Aorta (tissue), 5 donors: Measurements from ENCODE around the gene LYRM7. TPM values are rescaled to one million over a fixed set of nuclear protein-coding genes. Genes with fewer than 3 reads are reported as not detected.
"Not testable (repeated sequence)": the region's sequence is repeated elsewhere in the genome, so short reads cannot be mapped to it uniquely, and the experiment has no call there.

Experiments
- ATAC-seq: fragments of 200-7000 bp; cut with Tn5 transposase; one replicate; pipeline ENCODE4 v1.9.1; 2022; ENCODE audit warnings: moderate library complexity; ENCODE audit not compliant: low FRiP score
- DNase-seq, 2 donors: peaks; one replicate each; pipeline ENCODE4 v3.0.0-alpha.2; 2020
- H3K27ac ChIP-seq, 2 donors: one replicate each; pipeline ENCODE4 v1.5.1; 2013; ENCODE audit warnings: low read length in 2 of 2, mild to moderate bottlenecking in 2 of 2, moderate library complexity in 2 of 2, control low read depth in 1 of 2, inconsistent platforms in 1 of 2, low read depth in 1 of 2
- H3K27me3 ChIP-seq, 2 donors: one replicate each; pipeline ENCODE4 v1.6.1; 2013; ENCODE audit warnings: control low read depth in 1 of 2, low read length in 1 of 2, mild to moderate bottlenecking in 1 of 2, moderate library complexity in 1 of 2; ENCODE audit not compliant: insufficient read depth in 2 of 2, control insufficient read depth in 1 of 2
- H3K36me3 ChIP-seq, 2 donors: one replicate each; pipeline ENCODE4 v1.6.1; 2013; ENCODE audit warnings: control low read depth in 1 of 2, low read length in 1 of 2, mild to moderate bottlenecking in 1 of 2; ENCODE audit not compliant: insufficient read depth in 2 of 2, control insufficient read depth in 1 of 2
- H3K4me1 ChIP-seq, 2 donors: one replicate each; pipeline ENCODE4 v1.6.1; 2013; ENCODE audit warnings: low read length in 2 of 2, control low read depth in 1 of 2, mild to moderate bottlenecking in 1 of 2, moderate library complexity in 1 of 2; ENCODE audit not compliant: insufficient read depth in 2 of 2, control insufficient read depth in 1 of 2
- H3K4me3 ChIP-seq, 2 donors: one replicate each; pipeline ENCODE4 v1.5.1; 2013; ENCODE audit warnings: low read length in 2 of 2, control low read depth in 1 of 2, mild to moderate bottlenecking in 1 of 2
- H3K9me3 ChIP-seq: one replicate; pipeline ENCODE4 v1.6.1; 2013; ENCODE audit warnings: mild to moderate bottlenecking, low read length; ENCODE audit not compliant: control insufficient read depth
- WGBS, 2 donors: extraction: QIAGEN DNeasy Blood & Tissue Kit; methylation state at CpG; one replicate each; pipeline ENCODE4 v1.1.7; 2013; 5-methylcytosine and 5-hydroxymethylcytosine counted together
- intact Hi-C, 2 donors: fragments of 100-400 bp; cut with DNase I; formaldehyde crosslinking; loops; one replicate each; pipeline versions ENCODE4 v1.14.2 to v1.15.0; 2022
- polyA plus RNA-seq, 2 donors: library from polyadenylated mRNA; stranded (reverse); fragments of 200-250 nt; gene quantifications; one replicate each; pipeline ENCODE4 v1.2.3, GENCODE V29; 2013
- total RNA-seq, 2 donors: library from RNA; stranded (reverse); fragmentation: NEBNext Ultra II Directional; extraction: Animal tissue kit (Norgen Biotek cat#: 25700); gene quantifications; one replicate each; pipeline ENCODE4 v1.2.1, GENCODE V29; 2021
- donor health status: healthy with polysubstance abuse.
- donor health status: Bipolar disorder and iron deficiency.
- donor health status: DM: no; HTN: no; CAD: no.
- donor health status: DM: no; HTN: no; CAD: no.
- donor health status: DM: yes; HTN: yes; CAD: no.

LYRM7 gene
- total and polyA plus RNA-seq, 4 donors = 4.5 to 12.0 (median 6.1) TPM

DNA sequence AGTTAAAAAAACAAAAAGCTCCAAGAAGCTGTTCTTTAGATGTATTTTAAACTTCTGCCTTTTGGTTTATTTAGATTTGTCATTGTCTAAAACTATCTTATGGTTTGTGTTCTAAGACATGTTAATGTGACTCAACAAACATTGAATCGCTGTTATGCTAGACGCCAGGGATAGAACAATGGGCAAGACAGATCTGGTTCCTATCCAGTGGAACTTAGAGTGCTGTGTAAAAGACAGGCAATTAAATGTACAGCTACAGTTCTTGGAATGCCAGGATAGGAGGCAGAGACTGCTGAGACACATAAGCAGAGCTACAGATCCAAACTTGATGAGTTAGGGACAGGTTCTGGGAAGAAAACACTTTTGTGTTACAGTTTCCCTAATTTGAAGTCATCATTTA is 22.4 kb downstream of the LYRM7 start:
- no peaks in the 10 kb centered on the region for H3K4me1 ChIP-seq
- H3K36me3 ChIP-seq = no peaks in the 10 kb centered on the region
- intact Hi-C loops = no loop called here
- 68 to 76% methylated on average over 2 of the region's 2 CpGs for WGBS, 2 donors
- H3K4me3 ChIP-seq = no peak overlapping the region
- H3K27ac ChIP-seq = no peak overlapping the region
- no peaks in the 10 kb centered on the region for H3K9me3 ChIP-seq
- DNase-seq = no peak
- H3K27me3 ChIP-seq = no peaks in the 10 kb centered on the region
- no peak for ATAC-seq

DNA sequence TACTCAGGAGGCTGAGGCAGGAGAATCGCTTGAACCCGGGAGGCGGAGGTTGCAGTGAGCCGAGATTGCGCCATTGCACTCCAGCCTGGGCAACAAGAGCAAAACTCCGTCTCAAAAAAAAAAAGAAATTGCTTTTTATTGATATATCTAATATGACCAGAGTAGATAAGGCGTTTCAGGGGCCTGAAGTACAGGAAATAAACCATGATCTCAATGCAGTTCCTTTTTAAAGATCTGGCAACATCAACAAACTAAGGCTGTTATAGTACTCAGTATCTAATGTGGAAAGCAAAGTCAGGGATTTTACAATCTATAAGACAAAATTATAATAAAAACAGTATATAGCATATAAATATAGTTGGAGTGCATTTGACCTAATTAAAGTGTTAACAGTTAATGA is 23.2 kb downstream of the LYRM7 start:
- H3K36me3 ChIP-seq, H3K4me1 ChIP-seq, ATAC-seq, DNase-seq, H3K27me3 ChIP-seq, H3K9me3 ChIP-seq, H3K4me3 ChIP-seq, H3K27ac ChIP-seq, intact Hi-C loops: not testable (repeated sequence)
- 94 to 95% methylated on average over 5 to 7 of the region's 7 CpGs for WGBS, 2 donors

DNA sequence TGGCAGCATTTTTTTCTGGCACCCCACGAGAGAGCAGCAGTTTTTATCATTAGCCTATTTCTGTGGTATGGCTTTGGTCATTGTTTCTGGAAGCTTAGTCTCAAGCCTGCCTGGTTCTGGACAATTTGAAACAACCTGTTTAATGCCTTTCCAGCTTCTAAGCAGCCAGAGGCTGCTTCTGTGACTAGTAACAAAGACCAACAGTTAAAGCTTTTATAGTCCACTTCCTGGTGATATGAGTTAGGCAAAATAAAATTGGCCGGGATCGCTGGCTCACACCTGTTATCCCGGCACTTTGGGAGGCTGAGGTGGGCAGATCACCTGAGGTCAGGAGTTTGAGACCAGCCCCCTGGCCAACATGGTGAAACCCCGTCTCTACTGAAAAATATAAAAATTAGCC is 24.0 kb downstream of the LYRM7 start:
- ATAC-seq = no peak
- Histone ChIP-seq H3K4me3 (no peak overlapping the region), H3K27me3 (no peaks in the 10 kb centered on the region), H3K36me3 (no peaks in the 10 kb centered on the region), H3K27ac (no peak overlapping the region), H3K4me1 (no peaks in the 10 kb centered on the region), H3K9me3 (no peaks in the 10 kb centered on the region)
- no peak for DNase-seq
- intact Hi-C loops = no loop called here
- WGBS, 2 donors = 85 to 93% methylated on average over 5 of the region's 5 CpGs

DNA sequence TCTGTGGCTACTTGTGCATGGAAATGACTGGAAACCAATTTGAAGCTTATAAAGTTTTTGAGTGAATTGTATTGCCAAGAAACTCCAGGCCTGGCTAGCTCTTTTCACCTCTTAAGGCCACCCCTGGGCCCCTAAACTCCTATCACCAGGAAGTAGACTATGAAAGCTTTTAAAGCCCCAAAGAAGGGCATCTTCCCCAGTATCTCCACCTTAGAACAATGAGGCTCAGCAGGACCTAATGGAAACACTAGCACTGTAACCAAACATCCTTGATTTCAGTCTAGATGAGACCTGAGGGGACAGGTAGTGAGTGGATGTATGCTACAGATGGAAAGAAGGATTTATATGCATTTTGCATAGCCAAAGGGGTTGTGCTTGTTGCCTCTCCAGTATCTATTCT is 25.0 kb downstream of the LYRM7 start:
- no peak overlapping the region for H3K27ac ChIP-seq
- H3K27me3 ChIP-seq = no peaks in the 10 kb centered on the region
- DNase-seq = no peak
- ATAC-seq = no peak
- intact Hi-C loops = no loop called here
- no peaks in the 10 kb centered on the region for H3K36me3 ChIP-seq
- H3K4me3 ChIP-seq = no peak overlapping the region
- H3K9me3 ChIP-seq = no peaks in the 10 kb centered on the region
- H3K4me1 ChIP-seq = no peaks in the 10 kb centered on the region

DNA sequence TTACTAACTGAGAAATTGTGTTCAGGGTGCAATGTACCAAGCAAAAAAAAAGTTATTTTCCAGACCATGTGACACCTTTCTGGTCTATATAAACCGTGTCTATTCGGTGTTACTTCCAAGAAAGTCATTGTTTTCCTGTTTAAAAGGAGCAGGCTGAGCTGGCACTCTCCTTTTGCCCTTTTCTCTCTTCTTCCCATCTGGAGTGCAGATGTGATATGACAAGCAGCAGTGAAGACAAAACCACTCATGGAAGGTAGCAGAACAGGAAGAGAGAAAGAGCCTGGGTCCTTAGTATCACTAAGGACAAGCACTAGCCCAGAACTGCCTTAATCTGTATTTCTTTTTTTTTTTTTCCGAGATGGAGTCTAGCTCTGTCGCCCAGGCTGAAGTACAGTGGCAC is 25.6 kb downstream of the LYRM7 start:
- no peak for DNase-seq
- Histone ChIP-seq H3K9me3 (no peaks in the 10 kb centered on the region), H3K36me3 (no peaks in the 10 kb centered on the region), H3K4me1 (no peaks in the 10 kb centered on the region), H3K4me3 (no peak overlapping the region), H3K27ac (no peak overlapping the region), H3K27me3 (no peaks in the 10 kb centered on the region)
- intact Hi-C loops = no loop called here
- ATAC-seq = no peak
- WGBS, 2 donors = 76 to 82% methylated on average over 4 of the region's 4 CpGs

DNA sequence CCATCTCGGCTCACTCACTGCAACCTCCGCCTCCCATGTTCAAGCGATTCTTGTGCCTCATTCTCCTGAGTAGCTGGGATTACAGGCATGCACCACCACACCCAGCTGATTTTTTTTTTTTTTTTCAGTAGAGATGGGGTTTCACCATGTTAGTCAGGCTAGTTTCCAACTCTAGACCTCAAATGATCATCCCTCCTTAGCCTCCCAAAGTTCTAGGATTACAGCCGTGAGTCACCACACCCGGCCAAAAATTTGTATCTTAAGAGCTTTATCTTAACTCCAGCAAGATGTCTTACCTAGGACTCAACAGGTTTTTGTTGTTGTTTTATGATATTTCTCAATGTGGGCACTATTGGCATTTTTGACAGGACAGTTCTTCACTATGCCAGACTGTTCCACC is 27.9 kb downstream of the LYRM7 start:
- WGBS, 2 donors = 96 to 97% methylated on average over 5 of the region's 5 CpGs

DNA sequence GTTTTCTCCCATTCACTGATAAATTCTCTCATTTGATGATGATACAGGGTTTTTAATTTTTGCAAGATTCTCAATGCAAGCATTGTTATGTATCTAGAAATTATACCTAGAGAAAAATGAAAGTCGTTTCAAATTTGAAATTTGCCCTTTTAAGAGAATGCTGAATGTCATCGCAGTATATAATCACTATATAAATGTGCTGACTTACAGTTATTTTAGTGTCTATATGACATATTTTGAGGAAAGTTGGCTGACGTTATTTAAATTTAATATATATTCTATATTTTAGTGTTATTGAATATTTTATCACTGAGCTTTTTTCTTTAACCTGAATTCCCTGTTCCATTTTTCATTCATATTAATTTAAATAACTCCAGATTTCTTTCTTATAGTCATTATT is 29.8 kb downstream of the LYRM7 start:
- intact Hi-C loops = no loop called here
- no peaks in the 10 kb centered on the region for H3K4me1 ChIP-seq
- DNase-seq = no peak
- H3K9me3 ChIP-seq = no peaks in the 10 kb centered on the region
- H3K36me3 ChIP-seq = no peaks in the 10 kb centered on the region
- no peak overlapping the region for H3K4me3 ChIP-seq
- no peaks in the 10 kb centered on the region for H3K27me3 ChIP-seq
- WGBS, 2 donors = 95% methylated on average over 3 of the region's 3 CpGs
- no peak overlapping the region for H3K27ac ChIP-seq
- no peak for ATAC-seq

More for the DNA sequence above, 27.9 kb downstream of the LYRM7 start:
- no peak for DNase-seq
- Histone ChIP-seq H3K36me3 (no peaks in the 10 kb centered on the region), H3K4me3 (no peak overlapping the region), H3K27ac (no peak overlapping the region), H3K27me3 (no peaks in the 10 kb centered on the region), H3K4me1 (no peaks in the 10 kb centered on the region), H3K9me3 (no peaks in the 10 kb centered on the region)
- no peak for ATAC-seq
- intact Hi-C loops = no loop called here

DNA sequence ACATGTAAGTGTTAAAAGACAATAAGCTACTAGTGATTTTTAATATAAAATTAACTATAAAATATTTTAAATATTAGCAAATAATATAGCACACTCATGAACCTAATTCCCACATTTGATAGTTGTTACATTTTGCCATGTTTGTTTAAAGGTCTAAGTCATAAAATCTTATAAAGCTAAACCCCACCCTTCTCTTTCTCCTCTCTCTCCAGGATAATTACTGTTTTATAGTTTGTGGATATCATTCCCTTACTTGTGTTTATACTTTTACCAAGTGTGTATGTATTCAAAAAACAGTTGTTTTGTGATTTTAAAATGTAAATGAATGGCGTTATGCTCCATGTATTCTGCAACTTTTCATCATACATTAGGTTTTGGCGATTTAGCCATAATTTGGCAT is 34.2 kb downstream of the LYRM7 start:
- DNase-seq = no peak
- ATAC-seq = no peak
- no peak overlapping the region for H3K27ac ChIP-seq
- H3K4me1 ChIP-seq = no peaks in the 10 kb centered on the region
- no peaks in the 10 kb centered on the region for H3K27me3 ChIP-seq
- no peak overlapping the region for H3K4me3 ChIP-seq
- intact Hi-C loops = no loop called here
- 94 to 99% methylated on average over 2 of the region's 2 CpGs for WGBS, 2 donors
- H3K9me3 ChIP-seq = no peaks in the 10 kb centered on the region
- H3K36me3 ChIP-seq = no peaks in the 10 kb centered on the region

DNA sequence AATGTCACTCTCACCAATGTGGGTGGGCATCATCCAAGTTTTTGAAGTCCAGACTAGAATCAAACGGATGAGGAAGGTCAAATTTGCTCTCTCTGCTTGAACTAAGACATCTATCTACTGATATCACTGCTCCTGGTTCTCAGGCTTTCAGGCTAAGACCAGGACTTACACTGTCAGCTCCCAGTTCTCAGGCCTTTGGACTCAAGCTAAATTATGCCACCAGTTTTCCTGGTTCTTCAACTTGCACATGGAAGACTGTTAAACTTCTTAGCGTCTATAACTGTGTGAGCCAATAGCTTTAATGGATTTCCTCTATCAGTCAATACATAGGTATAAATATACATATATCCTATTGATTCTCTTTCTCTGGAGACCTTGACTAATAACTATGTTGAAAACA is 35.3 kb downstream of the LYRM7 start:
- 96 to 98% methylated on average over 2 of the region's 2 CpGs for WGBS, 2 donors
- no peaks in the 10 kb centered on the region for H3K9me3 ChIP-seq
- intact Hi-C loops = no loop called here
- no peaks in the 10 kb centered on the region for H3K4me1 ChIP-seq
- no peaks in the 10 kb centered on the region for H3K36me3 ChIP-seq
- H3K27me3 ChIP-seq = no peaks in the 10 kb centered on the region
- no peak for DNase-seq
- no peak overlapping the region for H3K4me3 ChIP-seq
- H3K27ac ChIP-seq = no peak overlapping the region
- no peak for ATAC-seq
